Measurements from ENCODE around the gene LRRC9. TPM values are rescaled to one million over a fixed set of nuclear protein-coding genes. Genes with fewer than 3 reads are reported as not detected.
"Not testable (repeated sequence)": the region's sequence is repeated elsewhere in the genome, so short reads cannot be mapped to it uniquely, and the experiment has no call there.

LRRC9 gene
- total RNA-seq, 6 experiments from 2014 or later: not detected

GRCh38 chr14:59926534-59926933 lies 6.6 kb downstream of the LRRC9 start:
- Mint-ChIP-seq H3K27me3 (ENCODE audit: insufficient read depth) (no peaks in the 10 kb centered on the region; the same call in 1 of the 2 replicates), H3K36me3 (ENCODE audit: low read depth) (no peaks in the 10 kb centered on the region), H3K4me1 (ENCODE audit: low read depth) (no peaks in the 10 kb centered on the region), H3K9me3 (no peaks in the 10 kb centered on the region), H3K4me3 (no peak overlapping the region), H3K27ac (no peak overlapping the region)
- DNase-seq: no peak
- TF ChIP-seq CTCF (IDR thresholded peaks at IDR 0.05): no peak

GRCh38 chr14:59931237-59931636 lies 11.3 kb downstream of the LRRC9 start:
- H3K4me3 Mint-ChIP-seq: no peak overlapping the region
- no peak for TF ChIP-seq CTCF (IDR thresholded peaks at IDR 0.05)
- H3K4me1 Mint-ChIP-seq (ENCODE audit: low read depth): no peaks in the 10 kb centered on the region
- no peaks in the 10 kb centered on the region for H3K36me3 Mint-ChIP-seq (ENCODE audit: low read depth)
- H3K27me3 Mint-ChIP-seq (ENCODE audit: insufficient read depth): no peaks in the 10 kb centered on the region
- H3K27ac Mint-ChIP-seq: no peak overlapping the region
- no peaks in the 10 kb centered on the region for H3K9me3 Mint-ChIP-seq
- no peak for DNase-seq

GRCh38 chr14:59936145-59936544 lies 16.2 kb downstream of the LRRC9 start:
- H3K27ac Mint-ChIP-seq: no peak overlapping the region
- no peak for TF ChIP-seq CTCF (IDR thresholded peaks at IDR 0.05)
- no peak for DNase-seq
- H3K4me3 Mint-ChIP-seq: no peak overlapping the region
- H3K27me3 Mint-ChIP-seq (ENCODE audit: insufficient read depth): no peaks in the 10 kb centered on the region; the same call in 1 of the 2 replicates
- H3K36me3 Mint-ChIP-seq (ENCODE audit: low read depth): no peaks in the 10 kb centered on the region
- H3K4me1 Mint-ChIP-seq (ENCODE audit: low read depth): no peaks in the 10 kb centered on the region
- H3K9me3 Mint-ChIP-seq: no peaks in the 10 kb centered on the region

- no peaks in the 10 kb centered on the region for H3K9me3 Mint-ChIP-seq
- H3K27ac Mint-ChIP-seq: no peak overlapping the region
Measured at GRCh38 chr14:59939828-59940227, 19.9 kb downstream of the LRRC9 start.

GRCh38 chr14:59942296-59942862 lies 22.4 kb downstream of the LRRC9 start:
- not testable (repeated sequence) for H3K4me1 Mint-ChIP-seq (ENCODE audit: low read depth); H3K4me3 Mint-ChIP-seq; H3K36me3 Mint-ChIP-seq (ENCODE audit: low read depth); DNase-seq; H3K9me3 Mint-ChIP-seq; H3K27ac Mint-ChIP-seq; H3K27me3 Mint-ChIP-seq (ENCODE audit: insufficient read depth)

More at GRCh38 chr14:59939828-59940227, 19.9 kb downstream of the LRRC9 start:
- Mint-ChIP-seq H3K4me3 (no peak overlapping the region), H3K36me3 (ENCODE audit: low read depth) (no peaks in the 10 kb centered on the region), H3K4me1 (ENCODE audit: low read depth) (no peaks in the 10 kb centered on the region), H3K27me3 (ENCODE audit: insufficient read depth) (no peaks in the 10 kb centered on the region; the same call in 1 of the 2 replicates)
- no peak for TF ChIP-seq CTCF (IDR thresholded peaks at IDR 0.05)
- DNase-seq: no peak

GRCh38 chr14:59944909-59945308 lies 25.0 kb downstream of the LRRC9 start:
- no peaks in the 10 kb centered on the region for H3K36me3 Mint-ChIP-seq (ENCODE audit: low read depth)
- no peaks in the 10 kb centered on the region for H3K27me3 Mint-ChIP-seq (ENCODE audit: insufficient read depth)
- DNase-seq: no peak
- TF ChIP-seq CTCF (IDR thresholded peaks at IDR 0.05): no peak
- no peaks in the 10 kb centered on the region for H3K4me1 Mint-ChIP-seq (ENCODE audit: low read depth)
- no peak overlapping the region for H3K4me3 Mint-ChIP-seq
- H3K9me3 Mint-ChIP-seq: no peaks in the 10 kb centered on the region
- H3K27ac Mint-ChIP-seq: no peak overlapping the region

GRCh38 chr14:59952141-59952540 lies 32.2 kb downstream of the LRRC9 start:
- H3K9me3 Mint-ChIP-seq; H3K27me3 Mint-ChIP-seq (ENCODE audit: insufficient read depth); H3K27ac Mint-ChIP-seq; H3K36me3 Mint-ChIP-seq (ENCODE audit: low read depth); H3K4me1 Mint-ChIP-seq (ENCODE audit: low read depth); DNase-seq; H3K4me3 Mint-ChIP-seq: not testable (repeated sequence)

GRCh38 chr14:59957890-59958289 lies 37.9 kb downstream of the LRRC9 start:
- H3K4me1 Mint-ChIP-seq (ENCODE audit: low read depth); H3K4me3 Mint-ChIP-seq; H3K9me3 Mint-ChIP-seq; DNase-seq; H3K27me3 Mint-ChIP-seq (ENCODE audit: insufficient read depth); H3K36me3 Mint-ChIP-seq (ENCODE audit: low read depth); H3K27ac Mint-ChIP-seq: not testable (repeated sequence)

All from HFFc6 (cell line).